Right lobe of liver (tissue), 4 donors: ENCODE measurements around the gene AKAIN1.

Source experiments
- POLR2A ChIP-seq: fragments of 450-650 bp; IDR thresholded peaks from one replicate; pipeline ENCODE4 v1.6.1; 2017; ENCODE audit warnings: antibody characterized with exemption, mild to moderate bottlenecking
- TF ChIP-seq, protein P1 (sequence below), 4 donors: fragments of 200-600 bp in 3 of 4; fragments of 450-650 bp in 1 of 4; IDR thresholded peaks; one replicate each; pipeline versions ENCODE4 v1.5.1 to v1.8.0; 2016 to 2022; ENCODE audit warnings: antibody characterized with exemption in 4 of 4, mild to moderate bottlenecking in 2 of 4
- donor health status: DM: no; HTN: no; CAD: no.
- donor health status: DM: no; HTN: no; CAD: no.
- donor health status: DM: no; HTN: yes; CAD: no.

DNA sequence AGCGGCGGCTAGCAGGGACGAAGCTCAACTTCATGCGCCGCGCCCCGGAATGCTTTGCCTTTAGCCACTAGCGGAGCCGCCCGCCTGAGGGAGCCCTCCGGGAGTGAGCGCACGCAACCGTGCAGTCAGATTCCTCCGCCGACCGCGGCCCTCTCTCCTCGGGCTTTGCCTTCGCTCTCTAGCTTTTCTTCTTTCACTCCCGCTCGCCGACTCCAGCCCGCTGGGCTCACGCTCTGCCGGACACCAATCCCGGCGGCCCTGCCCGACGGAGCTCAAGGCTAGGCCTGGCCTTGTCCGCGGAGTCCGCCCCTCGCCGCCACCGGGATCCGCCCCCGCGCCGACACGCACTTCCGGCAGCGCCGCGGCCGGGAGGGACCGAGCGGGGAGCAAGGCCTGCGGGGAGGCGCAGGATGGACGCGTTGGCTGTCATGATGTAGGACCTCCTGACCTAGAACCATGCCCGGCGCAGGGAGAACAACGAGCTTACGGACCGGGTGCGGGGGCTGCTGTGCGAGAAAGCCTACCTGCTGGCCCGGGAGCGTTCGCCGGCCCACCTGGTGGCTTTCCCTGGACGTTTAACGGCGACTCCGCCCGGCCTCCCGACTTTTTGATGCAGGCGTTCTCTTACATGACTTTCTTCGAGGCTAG lies 40.8 kb upstream of the AKAIN1 start:
- TF ChIP-seq, protein P1, sequence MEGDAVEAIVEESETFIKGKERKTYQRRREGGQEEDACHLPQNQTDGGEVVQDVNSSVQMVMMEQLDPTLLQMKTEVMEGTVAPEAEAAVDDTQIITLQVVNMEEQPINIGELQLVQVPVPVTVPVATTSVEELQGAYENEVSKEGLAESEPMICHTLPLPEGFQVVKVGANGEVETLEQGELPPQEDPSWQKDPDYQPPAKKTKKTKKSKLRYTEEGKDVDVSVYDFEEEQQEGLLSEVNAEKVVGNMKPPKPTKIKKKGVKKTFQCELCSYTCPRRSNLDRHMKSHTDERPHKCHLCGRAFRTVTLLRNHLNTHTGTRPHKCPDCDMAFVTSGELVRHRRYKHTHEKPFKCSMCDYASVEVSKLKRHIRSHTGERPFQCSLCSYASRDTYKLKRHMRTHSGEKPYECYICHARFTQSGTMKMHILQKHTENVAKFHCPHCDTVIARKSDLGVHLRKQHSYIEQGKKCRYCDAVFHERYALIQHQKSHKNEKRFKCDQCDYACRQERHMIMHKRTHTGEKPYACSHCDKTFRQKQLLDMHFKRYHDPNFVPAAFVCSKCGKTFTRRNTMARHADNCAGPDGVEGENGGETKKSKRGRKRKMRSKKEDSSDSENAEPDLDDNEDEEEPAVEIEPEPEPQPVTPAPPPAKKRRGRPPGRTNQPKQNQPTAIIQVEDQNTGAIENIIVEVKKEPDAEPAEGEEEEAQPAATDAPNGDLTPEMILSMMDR (IDR thresholded peaks at IDR 0.05), result peak in 3 of 4 donors; percentile 35 to 49 (median 38)
- peak; percentile 66 for TF ChIP-seq POLR2A
